Measurements from ENCODE around the gene KRTAP10-7. TPM values are rescaled to one million over a fixed set of nuclear protein-coding genes. Genes with fewer than 3 reads are reported as not detected.

The KRTAP10-7 gene
- total and polyA plus RNA-seq, 7 experiments from 2014 or later: not detected

GRCh38 chr21:44614161-44614631 is 13.8 kb downstream of the KRTAP10-7 start:
- peaks cover 0 to 4% (median 0%) of the 10 kb centered on the region in 5 donors for H3K27me3 Mint-ChIP-seq
- peaks cover 0 to 18% (median 0%) of the 10 kb centered on the region in 3 experiments for H3K9me3 ChIP-seq (ENCODE audit: control insufficient read depth in 2 of 3, low read length in 3 of 3)
- peaks cover 7 to 31% (median 22%) of the 10 kb centered on the region in 11 donors for H3K9me3 Mint-ChIP-seq
- no peak overlapping the region for H3K27ac ChIP-seq (ENCODE audit: low read depth, low read length)
- intact Hi-C loops (cut with micrococcal nuclease): no loop called here
- H3K36me3 Mint-ChIP-seq: peaks cover 3 to 22% (median 11%) of the 10 kb centered on the region in 5 donors
- H3K27me3 ChIP-seq (ENCODE audit: control insufficient read depth in 2 of 2, insufficient read depth in 2 of 2, low read length in 2 of 2): no peaks in the 10 kb centered on the region
- H3K27ac Mint-ChIP-seq: peak overlapping the region in 7 of 9 donors; percentile 48 to 81 (median 58)
- no peak overlapping the region for H3K4me3 ChIP-seq (ENCODE audit: low read length)
- DNase-seq (no peak), ATAC-seq (no peak)
- no peaks in the 10 kb centered on the region for H3K36me3 ChIP-seq (ENCODE audit: control insufficient read depth in 2 of 3, insufficient read depth in 3 of 3, low read length in 3 of 3)
- H3K4me3 Mint-ChIP-seq: peak overlapping the region in 1 of 10 donors; percentile 27
- H3K4me1 Mint-ChIP-seq: peaks cover 17 to 54% (median 42%) of the 10 kb centered on the region in 7 donors
- peaks cover 28 to 36% of the 10 kb centered on the region in 2 donors for H3K4me1 ChIP-seq (ENCODE audit: control insufficient read depth in 2 of 2, insufficient read depth in 2 of 2, low read length in 2 of 2)
- ChIA-PET CTCF (no interaction called here), POLR2A (interaction anchor here (1.1 kb wide), 1 partner anchor 96 kb away, joined by 5 read pairs; no protein-coding TSS in a partner anchor)

GRCh38 chr21:44614961-44615391 is 14.6 kb downstream of the KRTAP10-7 start:
- ATAC-seq (no peak), DNase-seq (no peak)
- CTCF ChIA-PET: interaction anchor here (0.6 to 0.8 kb wide), 3 partner anchors 11 to 178 kb away, joined by 3 read pairs; no protein-coding TSS in a partner anchor
- Mint-ChIP-seq H3K9me3 (peaks cover 5 to 31% (median 21%) of the 10 kb centered on the region in 11 donors), H3K27me3 (no peaks in the 10 kb centered on the region), H3K4me3 (peak overlapping the region in 2 of 10 donors; percentile 16 to 27), H3K27ac (peak overlapping the region in 2 of 9 donors; percentile 48 to 54), H3K4me1 (peaks cover 20 to 62% (median 50%) of the 10 kb centered on the region in 7 donors), H3K36me3 (peaks cover 4 to 28% (median 12%) of the 10 kb centered on the region in 5 donors)
- intact Hi-C loops (cut with micrococcal nuclease): loop anchor here in 1 of 2 donors (5.0 kb wide), 2 partner anchors 33 to 97 kb away; partner anchors contain the start of genes KRTAP10-5 and TSPEAR
- peaks cover 36 to 44% of the 10 kb centered on the region in 2 donors for H3K4me1 ChIP-seq (ENCODE audit: control insufficient read depth in 2 of 2, insufficient read depth in 2 of 2, low read length in 2 of 2)
- H3K27me3 ChIP-seq (ENCODE audit: control insufficient read depth in 2 of 2, insufficient read depth in 2 of 2, low read length in 2 of 2): no peaks in the 10 kb centered on the region
- H3K36me3 ChIP-seq (ENCODE audit: control insufficient read depth in 2 of 3, insufficient read depth in 3 of 3, low read length in 3 of 3): no peaks in the 10 kb centered on the region
- POLR2A ChIA-PET: interaction anchor here (1.1 kb wide), 1 partner anchor 97 kb away, joined by 5 read pairs; no protein-coding TSS in a partner anchor
- no peak overlapping the region for H3K4me3 ChIP-seq (ENCODE audit: low read length)
- peaks cover 0 to 11% (median 3%) of the 10 kb centered on the region in 3 experiments for H3K9me3 ChIP-seq (ENCODE audit: control insufficient read depth in 2 of 3, low read length in 3 of 3)
- H3K27ac ChIP-seq (ENCODE audit: low read depth, low read length): no peak overlapping the region

GRCh38 chr21:44615466-44615865 is 15.1 kb downstream of the KRTAP10-7 start:
- peaks cover 0 to 7% (median 5%) of the 10 kb centered on the region in 3 experiments for H3K9me3 ChIP-seq (ENCODE audit: control insufficient read depth in 2 of 3, low read length in 3 of 3)
- H3K4me1 ChIP-seq (ENCODE audit: control insufficient read depth in 2 of 2, insufficient read depth in 2 of 2, low read length in 2 of 2): peaks cover 37 to 45% of the 10 kb centered on the region in 2 donors
- ChIA-PET POLR2A (interaction anchor here (1.1 kb wide), 1 partner anchor 98 kb away, joined by 5 read pairs; no protein-coding TSS in a partner anchor), CTCF (interaction anchor here (0.6 to 0.8 kb wide), 3 partner anchors 11 to 178 kb away, joined by 3 read pairs; no protein-coding TSS in a partner anchor)
- DNase-seq (no peak), ATAC-seq (no peak)
- peaks cover 20 to 66% (median 55%) of the 10 kb centered on the region in 7 donors for H3K4me1 Mint-ChIP-seq
- no peaks in the 10 kb centered on the region for H3K27me3 Mint-ChIP-seq
- peak overlapping the region in 3 of 10 donors; percentile 27 to 69 (median 35) for H3K4me3 Mint-ChIP-seq
- H3K36me3 ChIP-seq (ENCODE audit: control insufficient read depth in 2 of 3, insufficient read depth in 3 of 3, low read length in 3 of 3): no peaks in the 10 kb centered on the region
- intact Hi-C loops (cut with micrococcal nuclease): loop anchor here in 1 of 2 donors (5.0 kb wide), 2 partner anchors 33 to 97 kb away; partner anchors contain the start of genes KRTAP10-5 and TSPEAR
- no peak overlapping the region for H3K27ac ChIP-seq (ENCODE audit: low read depth, low read length)
- peaks cover 5 to 31% (median 23%) of the 10 kb centered on the region in 11 donors for H3K9me3 Mint-ChIP-seq
- no peaks in the 10 kb centered on the region for H3K27me3 ChIP-seq (ENCODE audit: control insufficient read depth in 2 of 2, insufficient read depth in 2 of 2, low read length in 2 of 2)
- peaks cover 7 to 31% (median 16%) of the 10 kb centered on the region in 5 donors for H3K36me3 Mint-ChIP-seq
- no peak overlapping the region for H3K4me3 ChIP-seq (ENCODE audit: low read length)
- H3K27ac Mint-ChIP-seq: peak overlapping the region in 4 of 9 donors; percentile 54 to 93 (median 72)

GRCh38 chr21:44615911-44616590 is 15.7 kb downstream of the KRTAP10-7 start:
- H3K4me1 ChIP-seq (ENCODE audit: control insufficient read depth in 2 of 2, insufficient read depth in 2 of 2, low read length in 2 of 2): peaks cover 37 to 45% of the 10 kb centered on the region in 2 donors
- intact Hi-C loops (cut with micrococcal nuclease): loop anchor here in 1 of 2 donors (5.0 kb wide), 2 partner anchors 34 to 96 kb away; partner anchors contain the start of genes KRTAP10-5 and TSPEAR
- Mint-ChIP-seq H3K4me1 (peaks cover 20 to 71% (median 60%) of the 10 kb centered on the region in 7 donors), H3K4me3 (peak overlapping the region in 8 of 10 donors; percentile 19 to 69 (median 29)), H3K9me3 (peaks cover 9 to 31% (median 25%) of the 10 kb centered on the region in 11 donors), H3K27ac (peak overlapping the region in 8 of 9 donors; percentile 52 to 96 (median 72)), H3K36me3 (peaks cover 12 to 33% (median 21%) of the 10 kb centered on the region in 5 donors), H3K27me3 (no peaks in the 10 kb centered on the region)
- POLR2A ChIA-PET: interaction anchor here (1.2 kb wide), 1 partner anchor 11 kb away, joined by 4 read pairs; no protein-coding TSS in a partner anchor
- ATAC-seq (no peak), DNase-seq (no peak)
- H3K27me3 ChIP-seq (ENCODE audit: control insufficient read depth in 2 of 2, insufficient read depth in 2 of 2, low read length in 2 of 2): no peaks in the 10 kb centered on the region
- no peaks in the 10 kb centered on the region for H3K36me3 ChIP-seq (ENCODE audit: control insufficient read depth in 2 of 3, insufficient read depth in 3 of 3, low read length in 3 of 3)
- H3K9me3 ChIP-seq (ENCODE audit: control insufficient read depth in 2 of 3, low read length in 3 of 3): peaks cover 0 to 6% (median 5%) of the 10 kb centered on the region in 3 experiments
- H3K27ac ChIP-seq (ENCODE audit: low read depth, low read length): no peak overlapping the region
- CTCF ChIA-PET: interaction anchor here (0.5 to 0.8 kb wide), 3 partner anchors 10 to 126 kb away, joined by 3 read pairs; no protein-coding TSS in a partner anchor
- H3K4me3 ChIP-seq (ENCODE audit: low read length): no peak overlapping the region

- Histone ChIP-seq H3K4me1 (ENCODE audit: control insufficient read depth in 2 of 2, insufficient read depth in 2 of 2, low read length in 2 of 2) (peaks cover 37 to 45% of the 10 kb centered on the region in 2 donors), H3K27ac (ENCODE audit: low read depth, low read length) (no peak overlapping the region), H3K36me3 (ENCODE audit: control insufficient read depth in 2 of 3, insufficient read depth in 3 of 3, low read length in 3 of 3) (no peaks in the 10 kb centered on the region), H3K9me3 (ENCODE audit: control insufficient read depth in 2 of 3, low read length in 3 of 3) (peaks cover 0 to 5% (median 3%) of the 10 kb centered on the region in 3 experiments), H3K4me3 (ENCODE audit: low read length) (no peak overlapping the region), H3K27me3 (ENCODE audit: control insufficient read depth in 2 of 2, insufficient read depth in 2 of 2, low read length in 2 of 2) (no peaks in the 10 kb centered on the region)
- intact Hi-C loops (cut with micrococcal nuclease): loop anchor here in 1 of 2 donors (5.0 kb wide), 2 partner anchors 34 to 96 kb away; partner anchors contain the start of genes KRTAP10-5 and TSPEAR
- H3K4me3 Mint-ChIP-seq: peak overlapping the region in 7 of 10 donors; percentile 19 to 69 (median 29)
- ATAC-seq (no peak), DNase-seq (no peak)
- POLR2A ChIA-PET: interaction anchor here (1.2 to 2.1 kb wide), 2 partner anchors 11 to 14 kb away, joined by 4 read pairs; no protein-coding TSS in a partner anchor
- CTCF ChIA-PET: interaction anchor here (0.5 to 0.6 kb wide), 2 partner anchors 106 to 126 kb away, joined by 3 read pairs; no protein-coding TSS in a partner anchor
- peak overlapping the region in 7 of 9 donors; percentile 52 to 96 (median 73) for H3K27ac Mint-ChIP-seq
- H3K27me3 Mint-ChIP-seq: no peaks in the 10 kb centered on the region
- peaks cover 12 to 30% (median 21%) of the 10 kb centered on the region in 5 donors for H3K36me3 Mint-ChIP-seq
- H3K4me1 Mint-ChIP-seq: peaks cover 20 to 71% (median 60%) of the 10 kb centered on the region in 7 donors
- H3K9me3 Mint-ChIP-seq: peaks cover 9 to 31% (median 21%) of the 10 kb centered on the region in 11 donors
Measured at GRCh38 chr21:44616591-44616926, 16.2 kb downstream of the KRTAP10-7 start.

All from naive thymus-derived CD4-positive, alpha-beta T cell (primary cell).